Placental pericyte (primary cell): Measurements from ENCODE around the gene CORO1C. TPM values are rescaled to one million over a fixed set of nuclear protein-coding genes. Genes with fewer than 3 reads are reported as not detected.

Experiments used
- small RNA-seq: library from RNA; depleted of rRNA; stranded (forward); fragments of <200 nt; gene quantifications from one replicate; pipeline ENCODE3, GENCODE V24; 2012; ENCODE audit warnings: low replicate concordance
- total RNA-seq: library from RNA; depleted of rRNA; stranded (reverse); fragments of >200 nt; gene quantifications from 2 replicates; pipeline ENCODE4 v1.2.3, GENCODE V29; 2012

CORO1C gene
- total RNA-seq = 169 and 330 TPM in 2 replicates

DNA sequence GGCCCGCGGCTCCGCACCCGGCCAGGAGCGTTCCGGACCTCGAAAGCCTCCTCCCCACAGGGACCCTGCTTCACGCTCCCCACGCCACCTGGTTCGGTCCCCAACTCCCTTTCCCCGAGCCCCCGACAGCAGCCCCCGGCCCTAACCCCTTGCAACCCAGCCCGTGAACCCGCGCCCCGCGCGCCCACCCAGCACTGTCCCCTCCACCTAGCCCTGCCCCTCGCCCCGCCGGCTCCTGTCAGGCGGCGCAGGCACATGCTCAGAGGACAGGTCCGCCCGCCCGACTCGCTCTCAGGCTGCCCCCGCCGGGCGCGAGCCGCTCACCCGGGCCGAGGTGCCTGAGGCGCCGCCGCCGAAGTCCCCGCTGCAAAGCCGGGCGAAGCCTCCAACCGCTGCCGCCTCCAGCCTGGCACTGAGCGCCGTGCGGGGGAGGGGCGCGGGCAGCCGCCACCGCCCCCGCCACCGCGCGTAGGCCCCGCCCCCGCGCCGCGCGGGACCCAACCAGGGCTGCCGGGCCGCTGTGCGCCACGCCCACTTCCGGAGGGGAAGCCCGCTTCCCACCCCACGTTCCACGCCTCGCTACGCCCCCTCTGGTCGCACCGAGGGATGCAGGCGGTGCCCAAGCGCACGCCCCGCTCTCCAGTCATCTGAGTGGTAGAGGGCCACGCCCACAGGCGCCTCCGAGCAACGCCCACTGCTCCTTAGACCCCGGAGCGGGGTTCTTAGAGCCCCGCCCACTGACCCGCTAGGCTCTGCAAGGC lies at the start of gene CORO1C:
Gene CORO1C (minus strand): TSS at position 414 of the 761 bp plus-strand sequence. CDS start 30,200 bp downstream, outside the sequence.

DNA sequence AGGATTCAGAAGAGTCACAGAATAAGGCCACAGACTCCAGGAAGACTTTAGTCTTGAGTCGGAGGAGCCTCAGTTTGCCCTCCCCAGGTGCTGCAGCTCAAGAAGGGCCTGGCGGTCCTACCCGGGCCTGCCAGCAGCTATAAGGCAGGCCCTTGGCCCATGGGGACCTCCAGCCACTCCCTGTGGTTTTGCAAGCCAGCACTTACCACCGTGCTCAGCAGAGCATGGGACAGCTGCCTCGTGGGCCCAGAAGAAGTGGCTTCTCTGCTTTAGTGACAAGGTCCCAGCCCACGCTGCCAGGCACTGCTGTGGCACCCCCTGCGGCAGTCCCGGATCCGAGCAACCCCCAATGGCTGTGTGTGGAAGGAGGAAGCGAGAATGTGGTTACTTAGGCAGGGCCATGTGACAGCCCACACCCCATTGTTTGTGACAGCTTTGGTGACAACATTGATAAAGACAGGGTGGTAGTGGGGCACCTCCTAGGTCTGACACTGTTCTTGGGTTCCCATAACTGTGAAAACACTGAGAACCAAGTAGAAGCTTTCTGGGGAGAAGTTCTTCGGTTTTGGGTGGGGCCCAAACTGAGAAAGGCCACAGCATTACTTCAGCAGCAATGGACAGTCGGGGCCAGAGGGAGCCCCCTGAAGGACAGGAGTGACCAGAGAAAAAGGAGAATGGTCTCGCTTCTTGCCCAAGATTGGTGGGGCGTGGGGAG lies 97.6 kb downstream of the CORO1C start, which contains the start of gene SELPLG:
Gene SELPLG (minus strand): TSS at position 361 of the 715 bp plus-strand sequence. CDS start 9,587 bp downstream, outside the sequence.

DNA sequence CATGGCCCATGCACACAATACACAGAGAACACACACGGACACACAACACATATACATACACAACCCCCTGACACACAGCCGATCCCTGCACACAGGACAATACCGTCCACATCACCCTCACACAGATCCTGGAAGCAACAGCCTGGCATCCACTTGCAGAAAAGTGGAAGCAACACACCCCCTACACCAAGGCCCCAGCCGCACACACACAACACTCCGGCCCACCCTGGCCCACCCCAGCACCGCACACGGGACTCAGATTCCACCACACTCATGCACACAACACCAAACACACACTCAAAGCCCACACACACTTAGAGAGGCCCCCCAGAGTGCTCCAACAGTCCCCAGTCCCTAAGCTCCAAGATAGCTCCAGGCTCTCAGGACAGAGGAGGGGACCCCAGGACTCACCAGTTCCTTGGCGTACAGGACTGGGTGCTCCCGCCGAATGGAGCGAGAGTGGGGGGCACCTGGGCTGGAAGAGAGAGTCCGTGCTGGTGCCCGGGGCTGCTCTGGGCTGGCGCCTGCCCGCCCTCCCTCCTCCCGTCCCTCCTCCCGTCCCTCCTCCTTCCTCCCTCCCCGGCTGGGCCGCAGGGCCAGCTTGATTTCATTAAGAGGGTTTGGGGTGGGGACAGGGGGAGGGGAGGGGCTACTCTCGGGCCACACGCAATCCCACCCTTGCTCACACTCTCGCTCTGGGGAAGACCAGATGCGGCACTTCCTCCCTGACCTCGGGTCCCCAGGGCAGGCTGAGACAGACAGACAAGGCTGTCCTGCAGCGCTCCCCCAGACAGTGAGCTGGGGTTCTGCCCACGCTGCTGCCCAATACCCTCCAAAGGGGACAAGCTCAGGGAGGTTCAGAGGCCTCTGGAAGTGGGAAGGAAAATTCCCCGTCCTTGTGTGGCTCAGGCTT lies 133.5 kb downstream of the CORO1C start, which contains the start of gene TMEM119:
Gene TMEM119 (minus strand): TSS at position 526 of the 913 bp plus-strand sequence. CDS start 5,701 bp downstream, outside the sequence.

Small RNA genes within 50 kb of the gene (small RNA-seq; reads per million reads assigned to genes)
- not detected for gene AC087893.2
- gene RF00019 = not detected
- not detected for gene RF00561
- not detected for gene RNU7-169P

Other genes with a start within 250 kb of the CORO1C start
- 18.2 and 114 TPM in 2 replicates for gene FICD, start 216.2 kb downstream of the CORO1C start, total RNA-seq
- gene SART3, start 170.3 kb downstream of the CORO1C start, total RNA-seq = 51.3 and 84.7 TPM in 2 replicates
- gene ISCU, start 168.9 kb downstream of the CORO1C start, total RNA-seq = 72.4 and 181 TPM in 2 replicates
- gene TMEM119, start 133.4 kb downstream of the CORO1C start, total RNA-seq = 91.9 and 104 TPM in 2 replicates
- 1.3 and 2.1 TPM in 2 replicates for gene SELPLG, start 97.6 kb downstream of the CORO1C start, total RNA-seq
- 16.2 and 38.8 TPM in 2 replicates for gene SSH1, start 126.1 kb upstream of the CORO1C start, total RNA-seq
- not detected in 2 replicates for gene DAO, start 148.6 kb upstream of the CORO1C start, total RNA-seq